Stimulated activated CD8-positive, alpha-beta memory T cell treated with anti-CD3 and anti-CD28 coated beads, Interleukin-4, amount 100 ng/mL, for 24 hours (primary cell): Measurements from ENCODE around the gene FAN1.

Experiments used
- DNase-seq: peaks from one replicate; pipeline ENCODE4 v3.0.0-alpha.2; 2020; ENCODE audit warnings: low read depth

Gene FAN1

DNA sequence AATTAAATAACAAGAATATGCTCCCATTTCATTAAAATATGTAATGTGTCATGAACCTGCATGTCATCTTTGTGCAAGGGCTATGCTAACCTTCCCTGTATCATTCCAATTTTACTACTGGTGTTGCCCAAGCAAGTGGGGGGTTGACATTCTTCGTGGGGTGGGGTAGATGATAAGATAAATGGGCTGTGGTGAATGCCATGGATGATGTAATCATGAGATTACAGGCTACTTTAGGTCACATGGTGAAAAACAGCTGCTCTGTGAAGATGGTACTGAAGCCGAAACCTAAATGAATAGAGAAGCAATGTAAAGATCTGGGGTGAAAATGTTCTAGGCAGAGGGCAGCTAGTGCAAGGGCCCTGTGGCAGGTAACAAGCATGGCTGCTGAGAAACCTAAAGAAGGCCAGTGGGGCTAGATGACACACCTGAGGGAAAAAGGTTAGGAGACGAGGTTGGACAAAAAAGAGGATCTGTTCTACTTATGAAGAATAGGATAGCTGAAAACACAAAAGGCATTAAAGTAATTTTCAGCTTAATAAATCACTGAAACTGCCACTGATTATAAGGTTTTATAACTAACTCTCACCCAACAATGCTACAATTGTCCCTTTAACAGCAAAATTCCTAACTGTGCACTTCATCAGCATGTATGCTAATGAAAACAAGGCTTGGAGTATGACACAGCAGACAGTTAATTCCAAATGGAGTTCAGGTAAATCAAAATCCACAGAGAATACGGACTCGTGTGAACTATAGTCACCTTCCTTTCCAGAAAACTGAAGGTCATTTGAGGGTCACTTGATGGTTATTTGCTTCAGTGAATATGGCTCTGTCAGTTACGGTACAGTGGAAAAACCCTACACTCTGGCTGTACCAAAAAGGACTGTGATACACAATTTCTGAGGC lies 52.8 kb downstream of the FAN1 start:
- no peak for DNase-seq

DNA sequence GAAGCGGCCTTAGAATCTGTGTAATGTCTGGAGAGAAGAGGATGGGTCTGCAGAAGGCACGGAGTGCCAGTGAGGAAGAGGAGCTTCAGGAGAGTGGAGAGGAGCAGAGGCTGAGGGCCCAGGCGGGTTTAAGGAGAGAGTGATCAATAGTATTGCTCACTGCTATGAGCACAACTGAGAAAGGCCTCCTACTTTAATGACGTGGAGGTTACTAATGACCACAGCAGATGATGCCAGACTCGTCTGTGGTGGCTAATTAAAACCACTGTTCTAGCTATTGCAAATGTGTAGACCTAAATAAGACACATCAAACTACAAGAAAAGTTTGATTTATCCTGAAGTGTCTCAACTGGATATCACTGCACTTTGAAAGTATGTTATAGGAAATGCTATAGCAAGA lies 54.5 kb downstream of the FAN1 start:
- DNase-seq, result no peak

DNA sequence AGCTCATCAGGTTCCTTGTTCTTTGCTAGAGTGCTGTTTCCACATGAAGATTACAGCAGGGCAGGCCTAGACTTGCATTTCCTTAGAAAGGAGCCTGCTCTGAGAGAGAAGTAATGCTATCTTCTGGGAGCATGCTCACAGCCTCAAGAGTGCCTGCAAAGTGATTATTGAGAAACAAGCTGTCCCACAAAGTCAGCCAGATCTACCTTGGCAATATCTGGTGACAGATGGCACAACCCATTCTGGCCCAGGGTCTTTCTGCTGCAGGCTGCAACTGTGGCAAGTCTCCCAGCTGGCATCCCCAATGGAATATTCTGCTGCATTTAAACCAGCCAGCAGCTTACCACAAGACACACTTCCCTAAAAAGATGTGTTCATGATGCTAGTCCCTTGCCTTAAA lies 58.4 kb downstream of the FAN1 start:
- DNase-seq, result no peak

DNA sequence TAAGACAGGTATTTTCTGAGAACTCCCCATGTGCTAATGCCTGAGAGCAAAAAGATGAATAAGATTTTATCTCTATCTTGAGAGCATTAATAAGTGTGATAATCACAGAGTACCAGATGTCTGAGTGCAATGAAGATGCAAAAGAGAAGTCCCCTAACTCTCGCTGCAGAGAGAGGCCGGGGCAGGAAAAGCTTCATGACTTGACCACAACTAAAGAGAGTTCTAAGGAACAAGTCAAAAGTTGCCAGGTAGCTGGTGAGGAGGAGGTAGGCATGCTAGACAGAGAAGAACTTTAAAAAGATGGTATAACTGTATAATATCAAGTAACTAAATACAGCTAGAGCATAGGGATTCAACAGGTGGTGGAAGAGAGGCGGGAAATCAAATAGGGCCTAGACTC lies 58.9 kb downstream of the FAN1 start:
- no peak for DNase-seq

DNA sequence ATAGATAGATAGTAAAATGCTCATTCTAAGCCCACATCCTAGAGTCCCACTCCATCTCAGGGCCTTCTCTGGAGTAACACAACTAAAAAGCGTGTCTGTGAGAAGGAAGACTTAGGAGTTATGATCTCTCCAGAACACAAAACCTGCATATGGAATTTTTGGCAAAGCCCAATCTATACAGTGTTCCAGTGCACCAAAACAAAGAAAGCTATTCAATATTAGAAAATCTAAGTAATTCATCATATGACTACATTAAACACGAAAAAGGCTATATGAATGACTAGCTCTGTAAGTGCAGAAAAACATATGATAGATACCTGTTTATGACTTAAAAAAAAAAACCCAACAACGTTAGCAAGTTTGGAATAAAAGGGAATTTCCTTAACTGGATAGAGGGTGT lies 60.0 kb downstream of the FAN1 start:
- DNase-seq, result no peak

DNA sequence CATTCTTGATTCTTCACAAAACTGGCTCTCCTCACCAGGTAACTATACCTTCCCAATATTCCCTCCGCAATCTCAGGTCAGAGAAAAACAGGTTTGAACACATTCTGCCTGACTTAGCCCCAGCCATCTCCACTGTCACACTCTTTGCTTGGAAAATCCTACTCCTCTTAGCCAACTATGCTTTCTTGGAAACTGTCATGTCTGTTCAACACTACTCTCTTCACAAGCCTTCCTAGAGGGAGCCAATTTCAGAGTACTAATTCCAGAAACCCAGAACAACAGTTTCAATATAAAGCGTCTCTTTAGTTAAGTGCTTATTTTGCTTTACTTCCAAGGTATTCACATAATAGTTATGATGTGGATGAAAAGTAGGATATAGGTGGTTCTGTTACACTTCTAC lies 66.0 kb downstream of the FAN1 start:
- DNase-seq, result no peak

DNA sequence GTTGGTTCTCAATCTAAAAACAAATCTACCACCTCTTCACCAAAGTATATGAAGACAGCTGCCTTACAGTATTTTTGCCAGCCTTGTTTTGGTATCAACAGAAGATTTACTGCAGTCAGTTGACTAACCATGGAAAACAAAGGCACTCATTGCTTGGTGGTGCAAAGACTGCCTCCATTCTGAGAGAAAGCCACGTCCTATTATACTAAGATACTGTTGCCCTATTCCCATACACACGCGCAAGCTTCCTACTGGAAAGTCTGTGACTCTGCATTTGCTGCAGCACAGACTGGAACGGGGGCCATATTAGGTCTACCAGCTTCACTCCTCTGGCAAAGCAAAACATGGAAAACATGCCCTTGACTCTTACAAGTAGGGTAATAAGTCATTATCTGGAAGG lies 69.7 kb downstream of the FAN1 start:
- DNase-seq, result no peak

DNA sequence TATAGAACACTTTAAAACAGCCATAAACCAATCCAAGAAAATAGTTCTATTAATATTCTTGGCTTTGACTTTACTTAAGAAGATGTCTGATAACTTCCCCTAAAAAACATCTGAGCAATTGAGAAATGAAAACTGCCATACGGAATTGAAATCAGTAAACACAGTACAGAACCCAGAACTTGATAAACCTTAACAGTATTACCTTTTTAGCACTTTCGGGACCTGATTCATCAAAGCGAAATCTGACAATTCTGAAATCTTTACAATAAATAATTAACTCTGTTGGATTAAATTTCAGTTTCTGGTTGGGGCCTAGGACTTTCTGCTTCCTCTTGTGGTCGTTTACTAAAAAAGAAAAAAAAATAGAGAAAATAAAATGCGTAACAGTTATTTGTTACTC lies 70.4 kb downstream of the FAN1 start:
- DNase-seq, result no peak

DNA sequence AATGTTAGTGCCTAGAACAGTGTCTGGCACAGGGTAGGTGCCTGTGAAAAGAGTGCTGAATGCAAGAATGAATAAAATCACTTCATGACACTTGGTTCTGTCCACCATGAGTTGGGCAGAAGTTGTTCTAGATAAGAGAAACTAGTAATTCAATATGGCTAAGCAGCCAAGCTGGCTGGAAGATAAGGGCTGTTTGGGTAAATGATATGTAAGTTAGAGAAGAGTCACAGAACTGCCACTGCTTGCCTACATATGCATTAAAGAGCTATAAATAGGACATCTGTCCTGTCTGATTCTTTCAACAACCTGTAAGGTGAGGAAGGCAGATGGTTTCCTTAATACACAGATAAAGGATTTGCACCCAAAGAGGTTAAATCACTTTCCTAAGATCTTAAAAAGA lies 74.6 kb downstream of the FAN1 start:
- no peak for DNase-seq

DNA sequence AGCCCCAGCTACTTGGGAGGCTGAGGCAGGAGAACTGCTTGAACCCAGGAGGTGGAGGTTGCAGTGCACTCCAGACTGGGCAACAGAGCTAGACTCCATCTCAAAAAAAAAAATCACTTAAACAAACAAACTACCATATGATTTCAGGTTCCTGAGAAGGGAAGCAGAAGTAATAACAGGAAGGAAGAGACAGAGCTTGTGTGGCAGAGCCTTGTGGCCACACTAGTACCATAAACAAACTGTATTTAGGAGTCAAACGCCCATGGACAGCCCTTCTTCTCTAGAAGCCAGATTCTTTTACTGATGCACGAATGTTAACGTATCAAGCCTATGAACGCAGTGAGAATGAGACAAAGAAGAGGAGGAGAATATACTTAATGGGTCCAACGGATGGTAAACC lies 75.7 kb downstream of the FAN1 start:
- DNase-seq, result no peak

DNA sequence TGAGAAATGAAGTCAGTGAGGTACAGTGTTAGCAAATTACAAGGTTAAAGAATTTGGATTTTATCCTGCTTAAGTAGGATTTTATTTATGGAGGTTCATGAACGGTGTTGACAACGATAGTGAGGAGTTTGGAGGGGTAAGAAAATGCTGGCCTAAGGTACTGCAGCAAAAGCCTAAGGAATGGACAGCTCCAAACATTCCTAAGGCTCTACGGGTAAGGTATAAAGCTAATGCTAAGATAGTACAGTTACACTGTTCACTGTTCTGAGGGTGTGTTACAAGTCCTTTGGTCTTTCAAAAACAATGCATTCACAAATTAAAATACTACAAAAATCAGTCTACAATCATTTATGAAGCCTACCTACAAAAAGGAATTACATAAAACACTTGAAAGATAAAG lies 80.4 kb downstream of the FAN1 start:
- DNase-seq, result no peak

DNA sequence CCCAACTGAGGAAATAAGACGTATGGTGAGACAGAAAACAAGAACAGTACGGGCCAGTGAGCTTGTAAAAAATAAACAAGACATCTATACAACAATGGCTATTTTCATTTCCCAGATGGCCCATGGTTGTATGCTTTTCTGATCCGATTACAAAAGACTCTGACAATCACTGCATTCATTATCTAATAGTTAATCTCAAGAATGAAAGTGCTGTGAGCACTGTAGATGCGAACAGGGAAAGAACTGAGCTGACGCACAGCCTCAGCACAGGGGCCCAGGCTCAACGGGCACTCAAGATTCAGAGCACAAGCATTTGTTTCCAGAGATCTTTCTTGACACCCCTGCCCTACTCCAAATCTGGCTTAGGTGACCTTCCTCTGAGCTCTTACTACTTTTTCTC lies 80.8 kb downstream of the FAN1 start:
- DNase-seq, result no peak

DNA sequence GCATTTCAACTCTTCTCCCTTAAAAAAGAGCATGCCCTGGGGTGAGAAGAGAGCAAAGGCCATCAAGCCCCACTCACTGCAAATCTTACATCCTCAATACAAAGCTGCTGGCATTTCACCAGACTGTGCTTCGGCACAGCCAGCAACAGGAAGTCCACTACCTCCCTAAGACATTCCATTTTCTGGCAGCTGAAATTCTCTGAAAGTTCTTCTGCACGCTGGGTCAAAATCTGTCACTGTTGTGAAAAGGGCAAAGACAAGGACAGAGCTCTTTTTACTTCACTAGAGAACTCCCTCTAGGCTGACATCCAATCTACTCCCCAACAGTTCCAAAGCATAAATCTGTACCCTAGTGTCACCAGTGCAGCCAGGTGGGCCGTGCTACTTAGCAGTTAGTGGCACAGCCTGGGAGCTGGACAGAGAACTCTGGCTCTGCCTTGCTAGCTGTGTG lies 81.4 kb downstream of the FAN1 start:
- DNase-seq, result no peak

DNA sequence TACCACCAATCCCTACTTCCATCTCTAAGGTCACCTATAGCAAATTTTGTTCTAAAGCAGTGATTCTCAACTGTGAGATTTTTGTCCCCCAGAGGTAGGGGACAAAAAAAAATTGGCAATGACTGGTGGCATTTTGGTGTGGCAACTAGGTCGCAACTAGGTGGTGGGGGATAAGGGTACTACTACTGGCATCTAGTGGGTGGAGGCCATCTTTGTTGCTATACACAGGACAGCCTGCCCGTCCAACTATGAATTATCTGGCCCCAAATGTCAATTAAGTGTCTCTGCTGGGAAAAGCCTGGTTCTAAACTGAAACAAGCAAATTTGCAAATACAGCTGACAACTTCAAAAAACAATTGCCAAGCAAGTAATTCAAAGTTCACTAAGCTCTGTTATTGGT lies 86.3 kb downstream of the FAN1 start:
- no peak for DNase-seq

DNA sequence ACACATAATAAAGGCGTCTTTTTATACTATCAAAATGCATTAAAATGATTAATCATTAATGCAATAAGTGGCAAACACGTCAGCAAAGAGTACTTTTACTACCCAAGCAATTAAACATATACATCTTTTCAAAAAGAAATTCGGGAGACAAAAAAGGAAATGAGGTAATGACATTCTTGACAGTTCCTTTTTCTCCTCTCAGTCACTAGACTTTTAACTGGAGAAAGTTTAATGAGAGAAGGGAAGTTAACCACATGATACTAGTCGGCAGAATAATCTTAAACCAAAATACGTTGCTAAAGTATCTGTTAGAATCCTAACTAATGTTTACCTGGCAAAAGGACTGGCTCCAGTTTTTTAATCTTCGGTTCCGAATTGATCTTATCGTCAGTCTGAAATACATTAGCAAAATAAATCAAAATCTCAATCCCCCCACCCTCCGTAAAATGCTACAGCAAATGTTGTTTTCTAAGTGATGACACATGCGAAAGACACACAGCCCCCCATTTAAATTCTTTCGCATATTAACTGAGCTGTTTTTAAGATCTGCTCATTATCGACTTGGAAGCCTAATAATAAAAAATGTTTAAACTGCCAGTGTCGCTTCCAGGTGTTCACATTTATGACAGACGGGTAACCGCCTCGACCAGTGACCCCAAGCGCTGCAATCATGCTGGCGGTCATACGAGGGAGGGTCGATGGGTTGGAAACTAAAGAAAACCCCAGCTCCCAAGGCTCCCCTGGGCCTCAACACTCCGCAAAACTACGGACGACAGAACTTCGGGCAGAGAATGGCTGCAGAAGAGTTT lies 86.9 kb downstream of the FAN1 start:
- DNase-seq, result no peak

DNA sequence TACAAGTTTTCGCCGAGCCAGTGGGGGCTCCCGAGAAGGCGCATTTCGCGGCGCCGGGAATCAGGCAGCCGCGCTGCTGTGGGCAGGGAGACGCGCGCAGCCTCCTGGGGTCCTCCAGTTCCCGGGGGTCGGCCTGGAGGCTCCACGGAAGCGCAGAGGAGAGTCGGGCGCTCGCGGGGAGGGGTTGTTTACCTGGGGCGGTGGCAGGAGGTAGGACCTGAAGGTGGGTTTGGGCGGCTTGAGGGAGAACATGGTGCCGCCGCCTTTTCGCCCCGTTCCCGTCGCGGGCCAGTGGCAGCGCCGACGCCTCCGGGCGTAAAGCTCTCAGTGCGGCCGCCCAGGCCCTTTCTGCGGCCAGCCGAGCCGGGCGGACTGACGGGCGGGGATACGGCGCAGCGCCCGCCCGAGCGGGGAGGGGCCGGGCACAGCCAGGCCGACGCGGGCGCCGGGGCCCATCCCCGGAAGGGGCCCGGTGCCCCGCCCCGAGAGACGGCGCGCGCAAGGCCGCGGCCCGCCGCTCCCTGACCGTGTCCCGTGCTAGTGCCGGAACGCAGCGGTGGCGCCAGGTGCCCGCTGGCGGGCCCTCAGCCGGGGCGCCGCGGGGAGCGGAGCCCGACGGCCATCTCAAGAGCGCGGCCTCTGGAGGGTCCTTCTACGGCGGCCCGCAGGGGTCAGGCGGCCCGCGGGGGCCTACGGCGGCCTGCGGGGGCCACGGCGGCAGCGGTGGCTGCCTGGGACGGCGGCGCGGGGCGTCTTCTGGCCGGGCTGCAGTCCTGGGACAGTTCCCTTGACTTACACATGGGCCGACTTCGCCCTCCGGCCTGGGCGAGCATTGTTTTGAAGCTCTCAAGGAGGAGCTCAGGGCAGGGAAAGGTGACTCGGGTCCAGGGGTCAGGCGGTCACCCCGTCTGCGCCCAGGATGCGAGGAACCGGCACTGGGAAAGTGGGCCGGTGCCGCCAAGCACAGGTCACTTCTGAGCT lies 87.8 kb downstream of the FAN1 start, which contains the start of gene MTMR10:
TSS of gene MTMR10 (minus strand) at position 374 of the 981 bp plus-strand sequence. CDS start at position 252, 122 bp downstream.
- DNase-seq, result peak; percentile 66

DNA sequence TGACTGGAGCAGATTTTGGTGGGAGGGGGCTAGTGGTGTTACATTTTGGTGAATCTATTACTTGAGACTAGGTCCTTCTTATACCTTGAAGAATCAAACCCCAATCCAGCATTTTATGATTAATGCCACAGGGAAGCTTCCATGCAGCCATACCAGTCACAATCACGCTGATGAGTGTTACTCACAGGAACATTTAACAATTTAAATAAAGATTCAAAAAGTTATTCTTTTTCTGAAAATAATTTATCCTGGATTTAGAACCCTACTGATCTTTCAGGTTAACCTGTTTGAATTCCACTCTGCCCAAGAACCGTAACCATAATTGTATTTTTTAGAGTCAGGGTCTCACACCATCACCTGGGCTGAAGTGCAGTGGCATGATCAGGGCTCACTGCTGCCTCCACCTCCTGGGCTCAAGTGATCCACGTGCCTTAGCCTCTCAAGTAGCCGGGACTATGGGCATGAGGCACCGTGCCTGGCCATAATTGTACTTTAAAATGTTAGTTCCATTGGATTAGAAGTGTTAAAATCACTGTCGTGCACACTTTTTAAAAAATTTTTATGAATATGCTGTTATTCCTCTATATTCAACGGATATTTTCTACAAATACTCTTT lies 88.6 kb downstream of the FAN1 start:
- DNase-seq, result no peak
